PC-3 (cell line): ENCODE results near the gene GNB1.

ENCODE experiments used
- EZH2 ChIP-seq: fragments of 300-600 bp; sonication (generic); IDR thresholded peaks from one replicate; pipeline ENCODE4 v1.6.1; 2017; ENCODE audit warnings: antibody characterized with exemption, mild to moderate bottlenecking, low read length; ENCODE audit not compliant: unreplicated experiment
- EZH2phosphoT487 ChIP-seq: fragments of 300-600 bp; sonication (generic); IDR thresholded peaks from 2 replicates; pipeline ENCODE4 v1.6.1; 2018; ENCODE audit warnings: mild to moderate bottlenecking, antibody characterized with exemption, low read length, borderline replicate concordance
- TF ChIP-seq, protein P1 (sequence below): fragments of 300-600 bp; sonication (generic); conservative IDR thresholded peaks from 2 replicates; pipeline ENCODE4 v1.5.1; 2017; ENCODE audit warnings: antibody characterized with exemption, low read depth, mild to moderate bottlenecking, low read length

- TF ChIP-seq EZH2 (no peak), EZH2phosphoT487 (no peak)
- TF ChIP-seq, protein P1, sequence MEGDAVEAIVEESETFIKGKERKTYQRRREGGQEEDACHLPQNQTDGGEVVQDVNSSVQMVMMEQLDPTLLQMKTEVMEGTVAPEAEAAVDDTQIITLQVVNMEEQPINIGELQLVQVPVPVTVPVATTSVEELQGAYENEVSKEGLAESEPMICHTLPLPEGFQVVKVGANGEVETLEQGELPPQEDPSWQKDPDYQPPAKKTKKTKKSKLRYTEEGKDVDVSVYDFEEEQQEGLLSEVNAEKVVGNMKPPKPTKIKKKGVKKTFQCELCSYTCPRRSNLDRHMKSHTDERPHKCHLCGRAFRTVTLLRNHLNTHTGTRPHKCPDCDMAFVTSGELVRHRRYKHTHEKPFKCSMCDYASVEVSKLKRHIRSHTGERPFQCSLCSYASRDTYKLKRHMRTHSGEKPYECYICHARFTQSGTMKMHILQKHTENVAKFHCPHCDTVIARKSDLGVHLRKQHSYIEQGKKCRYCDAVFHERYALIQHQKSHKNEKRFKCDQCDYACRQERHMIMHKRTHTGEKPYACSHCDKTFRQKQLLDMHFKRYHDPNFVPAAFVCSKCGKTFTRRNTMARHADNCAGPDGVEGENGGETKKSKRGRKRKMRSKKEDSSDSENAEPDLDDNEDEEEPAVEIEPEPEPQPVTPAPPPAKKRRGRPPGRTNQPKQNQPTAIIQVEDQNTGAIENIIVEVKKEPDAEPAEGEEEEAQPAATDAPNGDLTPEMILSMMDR = no peak
Observed at GRCh38 chr1:1784933-1785332, 106.0 kb downstream of the GNB1 start.
